ENCODE measurements around the gene DEFB112.

Gene DEFB112

GRCh38 chr6:50062051-50062450, 12.3 kb upstream of the DEFB112 start:
- Mint-ChIP-seq H3K27ac (ENCODE audit: low read depth) (no peak overlapping the region), H3K4me3 (no peak overlapping the region), H3K36me3 (ENCODE audit: insufficient read depth) (no peaks in the 10 kb centered on the region), H3K9me3 (peaks cover 13% of the 10 kb centered on the region), H3K27me3 (no peaks in the 10 kb centered on the region), H3K4me1 (no peaks in the 10 kb centered on the region)
- DNase-seq (ENCODE audit: low spot score in 2 of 2) (no peak), ATAC-seq (replicated peaks; ENCODE audit: extremely low read depth, poor library complexity, severe bottlenecking) (no peak)

DNA sequence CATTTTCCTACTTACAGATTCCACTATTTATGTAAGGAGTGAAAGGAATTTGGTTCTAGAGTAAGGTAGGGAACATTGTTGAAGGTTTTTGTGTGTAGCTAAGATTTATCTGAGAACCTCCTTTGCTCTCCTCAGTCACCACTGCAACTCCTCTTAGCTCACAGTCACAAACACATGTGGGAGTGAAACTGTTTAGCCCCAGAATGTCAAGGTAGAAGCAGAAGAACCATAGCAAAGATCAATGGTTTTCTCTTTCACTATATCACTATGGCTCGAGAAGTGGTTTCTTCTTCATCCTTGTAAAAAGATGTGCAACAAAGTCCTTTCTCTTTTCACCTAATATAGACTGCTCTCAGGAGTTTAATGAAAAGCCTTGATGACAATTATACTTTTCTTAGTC, 6.5 kb upstream of the DEFB112 start:
- Mint-ChIP-seq H3K36me3 (ENCODE audit: insufficient read depth) (no peaks in the 10 kb centered on the region), H3K4me1 (no peaks in the 10 kb centered on the region), H3K9me3 (peaks cover 10% of the 10 kb centered on the region), H3K4me3 (no peak overlapping the region), H3K27ac (ENCODE audit: low read depth) (no peak overlapping the region), H3K27me3 (no peaks in the 10 kb centered on the region)
- DNase-seq (ENCODE audit: low spot score in 2 of 2) (no peak), ATAC-seq (replicated peaks; ENCODE audit: extremely low read depth, poor library complexity, severe bottlenecking) (no peak)

DNA sequence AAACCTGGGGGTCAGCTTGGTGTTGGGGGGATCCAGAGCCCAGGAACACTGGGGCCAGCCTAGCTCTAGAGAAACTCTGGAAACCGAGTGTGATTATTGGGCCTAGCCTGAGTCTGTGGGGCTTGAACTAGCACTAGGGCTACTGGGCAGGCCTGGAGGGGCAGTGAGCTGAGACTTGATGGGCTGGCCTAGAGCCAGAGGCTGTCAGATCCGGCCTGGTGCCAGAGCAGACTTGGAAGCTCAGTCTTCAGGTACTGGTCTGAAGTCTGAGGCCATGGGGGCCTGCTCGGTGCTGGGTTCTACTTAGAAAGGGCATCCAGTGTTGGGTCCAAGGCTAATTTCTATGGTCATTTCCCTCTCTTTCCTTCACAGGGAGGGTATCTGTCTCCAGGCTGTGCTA, 2.7 kb downstream of the DEFB112 start:
- Mint-ChIP-seq H3K27ac (ENCODE audit: low read depth) (no peak overlapping the region), H3K9me3 (no peaks in the 10 kb centered on the region), H3K4me3 (no peak overlapping the region), H3K27me3 (no peaks in the 10 kb centered on the region), H3K36me3 (ENCODE audit: insufficient read depth) (no peaks in the 10 kb centered on the region), H3K4me1 (no peaks in the 10 kb centered on the region)
- ATAC-seq (replicated peaks; ENCODE audit: extremely low read depth, poor library complexity, severe bottlenecking) (no peak), DNase-seq (ENCODE audit: low spot score in 2 of 2) (no peak)

DNA sequence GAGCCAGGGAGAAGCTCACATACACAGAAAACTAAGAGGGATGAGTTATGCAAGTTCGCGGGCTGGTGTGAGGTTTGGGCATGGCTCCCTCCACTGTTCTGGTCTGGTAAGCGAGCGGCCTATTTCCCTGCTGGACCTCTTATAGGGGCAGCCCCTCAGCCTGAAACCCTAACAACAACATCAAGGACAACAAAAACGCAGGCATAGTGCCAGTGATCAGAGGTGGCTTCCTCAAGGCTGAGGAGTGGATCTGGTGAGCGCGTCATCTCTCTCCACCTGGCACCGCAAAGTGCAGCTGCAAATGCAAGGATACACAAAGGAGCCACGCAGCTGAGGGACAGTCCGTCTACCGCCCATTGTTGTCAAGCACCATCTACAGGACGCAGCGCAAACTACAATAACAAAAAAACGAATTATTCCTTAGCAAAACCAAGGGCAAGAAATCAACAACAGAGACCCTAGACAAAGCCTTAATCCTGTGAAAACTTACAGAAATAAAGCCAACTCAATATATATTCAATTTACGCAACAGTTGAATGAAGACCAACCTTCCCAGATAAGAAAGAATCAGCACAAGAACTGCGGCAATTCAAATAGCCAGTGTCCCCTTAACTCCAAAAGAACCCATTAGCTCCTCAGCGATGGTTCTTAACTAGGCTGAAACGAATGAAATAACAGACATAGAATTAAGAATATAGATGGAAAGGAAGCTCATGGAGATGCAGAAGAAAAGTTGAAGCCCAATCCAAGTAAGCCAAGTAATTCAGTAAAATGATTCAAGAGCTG, 18.8 kb downstream of the DEFB112 start:
- H3K4me3 Mint-ChIP-seq, result no peak overlapping the region
- no peaks in the 10 kb centered on the region for H3K27me3 Mint-ChIP-seq
- ATAC-seq (replicated peaks; ENCODE audit: extremely low read depth, poor library complexity, severe bottlenecking) (no peak), DNase-seq (ENCODE audit: low spot score in 2 of 2) (no peak)
- no peaks in the 10 kb centered on the region for H3K4me1 Mint-ChIP-seq
- H3K36me3 Mint-ChIP-seq (ENCODE audit: insufficient read depth), result no peaks in the 10 kb centered on the region
- H3K9me3 Mint-ChIP-seq, result peaks cover 32% of the 10 kb centered on the region
- no peak overlapping the region for H3K27ac Mint-ChIP-seq (ENCODE audit: low read depth)

DNA sequence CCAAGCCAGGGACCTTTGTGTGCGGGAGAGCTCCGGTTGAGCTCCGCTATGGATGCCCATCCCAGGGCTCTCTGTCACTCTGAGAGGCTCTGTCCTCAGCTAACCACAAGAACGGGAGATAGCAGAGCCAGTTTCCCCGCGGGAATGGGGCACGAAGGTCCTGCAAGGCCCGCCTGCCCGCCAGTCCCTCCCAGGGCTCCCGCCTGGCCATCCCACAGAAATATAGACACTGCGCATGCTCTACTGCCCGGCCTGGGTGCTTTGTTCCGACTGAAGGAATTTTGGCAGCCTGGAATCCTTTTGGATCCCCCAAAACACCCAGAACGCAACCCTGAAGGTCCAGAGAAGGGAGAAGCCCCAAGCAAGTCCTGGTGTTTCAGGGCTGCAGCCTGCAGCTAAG, 19.4 kb downstream of the DEFB112 start:
- no peak for ATAC-seq (replicated peaks; ENCODE audit: extremely low read depth, poor library complexity, severe bottlenecking)
- no peak overlapping the region for H3K27ac Mint-ChIP-seq (ENCODE audit: low read depth)
- no peaks in the 10 kb centered on the region for H3K36me3 Mint-ChIP-seq (ENCODE audit: insufficient read depth)
- no peak for DNase-seq (ENCODE audit: low spot score in 2 of 2)
- H3K27me3 Mint-ChIP-seq, result no peaks in the 10 kb centered on the region
- peaks cover 38% of the 10 kb centered on the region for H3K9me3 Mint-ChIP-seq
- no peaks in the 10 kb centered on the region for H3K4me1 Mint-ChIP-seq
- no peak overlapping the region for H3K4me3 Mint-ChIP-seq

GRCh38 chr6:50025258-50025657, 24.5 kb downstream of the DEFB112 start:
- H3K27ac Mint-ChIP-seq (ENCODE audit: low read depth), result no peak overlapping the region
- no peaks in the 10 kb centered on the region for H3K4me1 Mint-ChIP-seq
- H3K9me3 Mint-ChIP-seq, result peaks cover 28% of the 10 kb centered on the region
- no peak overlapping the region for H3K4me3 Mint-ChIP-seq
- H3K36me3 Mint-ChIP-seq (ENCODE audit: insufficient read depth), result no peaks in the 10 kb centered on the region
- H3K27me3 Mint-ChIP-seq, result no peaks in the 10 kb centered on the region
- ATAC-seq (replicated peaks; ENCODE audit: extremely low read depth, poor library complexity, severe bottlenecking), result no peak
- DNase-seq (ENCODE audit: low spot score in 2 of 2), result no peak

- ATAC-seq (replicated peaks; ENCODE audit: extremely low read depth, poor library complexity, severe bottlenecking), result no peak
- no peak for DNase-seq (ENCODE audit: low spot score in 2 of 2)
- H3K4me3 Mint-ChIP-seq, result no peak within 1 kb of the TSS
These were observed 27.8 kb downstream of the DEFB112 start, which contains the start of gene DEFB110 for GRCh38 chr6:50021894-50022293. TSS of gene DEFB110 (minus strand) at chr6:50021994. CDS start at chr6:50021935, 59 bp downstream.

DNA sequence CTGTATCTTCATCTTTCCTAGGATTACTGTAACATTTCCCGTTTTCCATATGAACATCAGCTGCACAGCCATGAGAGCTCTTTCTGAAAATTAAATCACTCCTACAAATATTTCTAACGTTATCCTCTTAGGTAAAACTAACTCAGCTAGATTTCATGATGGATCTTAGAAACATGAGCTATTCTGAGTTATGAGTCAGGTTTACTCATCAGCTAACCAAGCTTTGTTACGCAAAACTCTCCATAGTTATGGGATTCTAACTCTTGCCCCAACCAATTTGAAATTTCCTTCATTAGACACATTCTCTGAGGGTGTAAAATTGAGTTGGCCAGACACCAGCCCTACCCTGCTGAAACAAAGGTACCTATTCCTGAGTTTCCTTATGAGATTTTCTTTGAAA, 41.9 kb downstream of the DEFB112 start:
- Mint-ChIP-seq H3K27me3 (no peaks in the 10 kb centered on the region), H3K4me3 (no peak overlapping the region), H3K27ac (ENCODE audit: low read depth) (no peak overlapping the region), H3K36me3 (ENCODE audit: insufficient read depth) (no peaks in the 10 kb centered on the region), H3K9me3 (peaks cover 14% of the 10 kb centered on the region), H3K4me1 (no peaks in the 10 kb centered on the region)
- ATAC-seq (replicated peaks; ENCODE audit: extremely low read depth, poor library complexity, severe bottlenecking), result no peak
- no peak for DNase-seq (ENCODE audit: low spot score in 2 of 2)

More at GRCh38 chr6:50021894-50022293, 27.8 kb downstream of the DEFB112 start, which contains the start of gene DEFB110:
- Mint-ChIP-seq H3K36me3 (ENCODE audit: insufficient read depth) (no peaks in the 10 kb centered on the region), H3K27ac (ENCODE audit: low read depth) (no peak within 1 kb of the TSS), H3K9me3 (peaks cover 33% of the 10 kb centered on the region), H3K4me1 (no peaks in the 10 kb centered on the region), H3K27me3 (no peaks in the 10 kb centered on the region)

DNA sequence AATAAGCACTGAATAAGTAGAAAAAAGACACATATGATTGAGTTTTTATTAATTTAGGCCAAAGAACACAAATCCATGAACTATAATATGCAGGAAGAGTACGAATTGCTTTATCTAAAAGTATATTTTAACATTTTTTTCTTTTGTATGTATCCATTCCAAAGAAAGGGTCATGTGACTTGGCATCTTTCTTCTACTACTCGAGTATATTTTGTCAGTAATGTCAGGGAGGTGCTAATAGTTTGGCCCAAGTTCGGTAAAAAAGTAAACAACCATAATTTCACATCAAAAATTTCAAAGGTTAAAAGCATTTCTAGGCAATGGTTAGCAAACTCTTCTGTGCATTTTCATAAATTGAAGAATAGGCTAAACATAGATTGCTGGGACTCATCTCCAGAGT, 46.6 kb downstream of the DEFB112 start:
- no peaks in the 10 kb centered on the region for H3K36me3 Mint-ChIP-seq (ENCODE audit: insufficient read depth)
- ATAC-seq (replicated peaks; ENCODE audit: extremely low read depth, poor library complexity, severe bottlenecking) (no peak), DNase-seq (ENCODE audit: low spot score in 2 of 2) (no peak)
- H3K4me3 Mint-ChIP-seq, result no peak overlapping the region
- H3K9me3 Mint-ChIP-seq, result peaks cover 18% of the 10 kb centered on the region
- no peaks in the 10 kb centered on the region for H3K4me1 Mint-ChIP-seq
- H3K27me3 Mint-ChIP-seq, result no peaks in the 10 kb centered on the region
- no peak overlapping the region for H3K27ac Mint-ChIP-seq (ENCODE audit: low read depth)

GRCh38 chr6:49995278-49995677, 54.5 kb downstream of the DEFB112 start:
- Mint-ChIP-seq H3K27me3 (no peaks in the 10 kb centered on the region), H3K4me1 (no peaks in the 10 kb centered on the region), H3K4me3 (no peak overlapping the region), H3K27ac (ENCODE audit: low read depth) (no peak overlapping the region), H3K36me3 (ENCODE audit: insufficient read depth) (no peaks in the 10 kb centered on the region), H3K9me3 (peaks cover 21% of the 10 kb centered on the region)
- ATAC-seq (replicated peaks; ENCODE audit: extremely low read depth, poor library complexity, severe bottlenecking) (no peak), DNase-seq (ENCODE audit: low spot score in 2 of 2) (no peak)
